GM18520 (cell line): ENCODE measurements around the gene CKB.

Source experiments
- ATAC-seq: cut with Tn5 transposase; IDR thresholded peaks from one replicate; pipeline ENCODE4 v1.9.1; 2021; ENCODE audit not compliant: unreplicated experiment

Gene CKB

GRCh38 chr14:103550451-103551337 lies 28.1 kb upstream of the CKB start:
- ATAC-seq = no peak

GRCh38 chr14:103549361-103550311 lies 27.0 kb upstream of the CKB start:
- ATAC-seq = no peak

DNA sequence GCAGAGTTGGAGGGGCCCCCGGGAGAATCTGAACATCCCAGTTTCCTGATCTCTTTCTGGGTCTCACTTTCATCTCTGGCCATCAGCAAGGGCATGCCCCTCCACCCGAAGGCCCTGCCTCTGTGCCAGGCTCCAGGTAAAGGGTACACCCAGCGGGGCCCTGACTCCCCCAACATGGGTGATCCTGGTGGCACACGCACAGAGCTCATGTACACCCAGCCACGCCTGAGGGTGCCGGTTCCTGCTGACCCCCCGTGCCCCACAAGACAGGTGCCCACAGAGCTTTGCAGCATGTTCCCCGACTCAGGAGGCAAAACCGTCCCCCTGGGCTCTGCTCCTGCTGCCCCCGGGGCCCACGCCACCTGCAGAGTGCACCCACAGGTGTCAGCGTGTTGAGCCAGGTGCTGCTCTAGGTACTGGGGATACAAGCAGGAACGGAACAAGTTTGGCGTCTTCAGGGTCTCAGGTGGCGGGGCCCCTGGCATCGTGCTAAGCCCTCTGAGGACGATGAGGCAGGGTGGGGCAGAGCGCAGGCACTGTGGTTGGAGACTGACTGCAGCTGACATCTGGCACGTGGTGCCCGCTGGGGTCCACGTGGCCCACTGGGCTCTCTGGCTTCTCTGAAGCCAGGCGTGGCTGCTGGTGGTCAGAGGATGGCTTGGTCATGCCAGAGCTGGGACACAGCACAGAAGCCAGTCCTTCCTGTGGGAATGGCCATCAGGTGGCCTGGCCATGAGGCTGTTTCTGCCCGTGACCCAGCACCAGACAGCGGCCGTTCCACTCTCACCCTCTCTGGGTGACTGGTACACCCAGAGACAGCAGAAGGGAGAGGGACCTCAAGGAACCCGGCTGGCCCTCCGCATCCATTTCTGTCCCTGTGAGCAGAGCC lies 26.1 kb upstream of the CKB start:
- ATAC-seq = no peak

GRCh38 chr14:103547941-103548462 lies 25.4 kb upstream of the CKB start:
- no peak for ATAC-seq

DNA sequence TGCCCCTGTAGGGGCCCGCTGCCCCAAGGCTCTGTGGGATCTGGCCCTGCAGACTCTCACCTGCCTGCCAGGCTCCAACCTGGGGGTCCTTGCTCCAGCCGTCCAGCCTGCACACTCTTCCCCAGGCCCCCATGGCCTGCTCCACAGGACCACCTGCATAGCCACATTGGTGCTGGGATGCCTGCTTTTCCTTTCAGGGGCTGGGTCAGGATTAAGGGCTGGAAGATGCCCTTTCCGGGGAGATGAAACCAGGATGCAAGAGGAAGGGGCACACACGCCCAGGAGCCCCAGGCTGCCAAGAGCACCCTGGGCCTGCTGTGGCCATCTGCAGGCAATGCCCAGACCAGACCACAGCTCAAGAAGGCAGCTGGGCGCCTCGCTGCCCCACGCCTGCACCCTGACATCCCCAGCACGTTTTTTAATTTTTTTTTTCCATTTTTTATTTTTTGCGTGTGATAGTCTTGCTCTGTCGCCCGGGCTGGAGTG lies 24.9 kb upstream of the CKB start:
- ATAC-seq = no peak

- ATAC-seq = no peak
Observed at GRCh38 chr14:103546652-103547454, 24.2 kb upstream of the CKB start.

GRCh38 chr14:103545915-103546651 lies 23.5 kb upstream of the CKB start:
- no peak for ATAC-seq

GRCh38 chr14:103545219-103545914 lies 22.7 kb upstream of the CKB start:
- no peak for ATAC-seq

DNA sequence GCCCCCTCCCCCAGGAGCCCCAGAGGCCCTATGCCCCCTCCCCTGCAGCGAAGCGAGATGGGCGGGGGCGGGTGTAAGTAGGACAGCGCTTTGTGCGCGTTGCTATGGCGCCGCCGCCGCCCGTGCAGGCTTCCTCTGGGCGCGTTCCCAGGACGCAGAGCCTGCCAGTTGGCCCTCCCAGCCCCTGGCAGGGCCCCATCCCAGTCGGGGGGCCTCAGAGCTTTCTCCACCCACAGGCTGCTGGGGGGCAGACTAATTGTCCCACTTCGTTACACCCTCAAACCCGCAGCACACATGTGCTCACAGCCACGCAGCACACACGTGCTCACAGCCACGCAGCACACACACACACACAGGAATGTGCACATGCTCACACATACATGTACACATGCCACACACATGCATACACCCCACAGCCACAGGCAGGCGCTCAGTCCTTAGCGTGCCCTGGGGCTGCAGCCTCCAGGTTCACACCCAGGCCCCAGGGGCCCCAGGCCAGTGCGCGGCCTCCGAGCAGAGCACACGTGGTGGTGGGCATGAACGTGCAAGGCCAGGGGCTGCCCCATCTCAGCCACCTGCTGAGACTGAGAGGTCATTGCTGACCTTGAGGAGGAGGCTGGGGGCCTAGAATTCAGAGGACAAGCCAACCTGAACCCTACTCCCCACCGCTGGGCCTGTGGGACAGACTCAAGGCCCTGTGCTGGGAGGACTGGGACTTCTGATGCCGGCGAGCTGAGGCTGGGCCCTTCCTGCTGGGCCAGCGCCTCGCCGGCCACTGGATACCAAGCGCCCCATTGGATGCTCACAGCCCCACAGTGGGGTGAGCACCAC lies 22.0 kb upstream of the CKB start:
- ATAC-seq = no peak

GRCh38 chr14:103543721-103544387 lies 21.2 kb upstream of the CKB start:
- ATAC-seq = no peak

- ATAC-seq = no peak
Observed at GRCh38 chr14:103543140-103543539, 20.5 kb upstream of the CKB start.

- ATAC-seq = no peak
Observed at GRCh38 chr14:103542605-103543088, 20.0 kb upstream of the CKB start.

- no peak for ATAC-seq
Observed at GRCh38 chr14:103541709-103542604, 19.3 kb upstream of the CKB start.

DNA sequence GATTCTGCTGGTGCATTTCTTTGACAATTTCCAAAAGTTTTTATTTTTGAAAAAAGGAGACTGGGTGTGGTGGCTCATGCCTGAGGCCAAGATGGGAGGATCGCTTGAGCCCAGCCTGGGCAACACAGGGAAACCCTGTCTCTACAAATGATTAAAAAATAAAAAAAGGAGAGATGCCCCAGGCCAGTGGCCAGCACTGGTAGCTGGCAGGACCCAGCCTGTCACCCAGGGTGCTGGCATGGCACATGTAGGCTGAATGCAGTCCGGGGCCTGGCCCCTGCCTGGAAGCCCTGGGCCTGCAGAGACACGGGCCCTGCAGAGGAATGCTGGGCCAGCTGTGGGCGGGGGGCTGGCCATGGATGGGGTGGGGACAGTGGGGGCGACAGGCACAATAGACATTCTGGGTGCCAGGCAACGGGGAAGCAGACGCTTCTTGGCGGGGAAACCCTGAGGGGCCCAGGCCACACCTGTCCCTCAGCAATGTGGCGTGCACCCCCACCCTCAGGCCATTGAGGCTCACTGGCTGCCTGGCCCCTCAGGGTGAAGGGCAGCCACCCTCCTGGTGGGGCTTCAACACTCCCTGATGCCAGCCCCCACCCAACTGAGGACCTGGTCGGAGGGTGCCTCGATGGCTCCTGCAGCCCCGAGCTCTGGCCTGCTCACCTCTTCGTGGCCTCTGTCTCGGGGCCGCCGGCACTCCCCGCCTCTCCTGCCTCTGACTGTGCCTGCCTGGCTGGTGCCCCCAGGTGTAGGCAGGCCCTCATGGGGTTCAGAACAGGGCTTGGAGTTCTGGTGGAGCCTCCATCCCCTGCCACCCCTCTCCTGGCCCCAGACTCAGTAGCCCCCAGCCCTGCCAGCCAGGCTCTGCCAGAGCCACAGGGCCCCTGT lies 18.4 kb upstream of the CKB start:
- ATAC-seq = no peak
